Activated CD4-positive, CD25-positive, alpha-beta regulatory T cell (primary cell): ENCODE data around the gene TNNI3K.

Experiments
- DNase-seq, 4 experiments: peaks; one replicate each; lab custom pipeline; 2025; lab: John Stamatoyannopoulos, UW

The TNNI3K gene

DNA sequence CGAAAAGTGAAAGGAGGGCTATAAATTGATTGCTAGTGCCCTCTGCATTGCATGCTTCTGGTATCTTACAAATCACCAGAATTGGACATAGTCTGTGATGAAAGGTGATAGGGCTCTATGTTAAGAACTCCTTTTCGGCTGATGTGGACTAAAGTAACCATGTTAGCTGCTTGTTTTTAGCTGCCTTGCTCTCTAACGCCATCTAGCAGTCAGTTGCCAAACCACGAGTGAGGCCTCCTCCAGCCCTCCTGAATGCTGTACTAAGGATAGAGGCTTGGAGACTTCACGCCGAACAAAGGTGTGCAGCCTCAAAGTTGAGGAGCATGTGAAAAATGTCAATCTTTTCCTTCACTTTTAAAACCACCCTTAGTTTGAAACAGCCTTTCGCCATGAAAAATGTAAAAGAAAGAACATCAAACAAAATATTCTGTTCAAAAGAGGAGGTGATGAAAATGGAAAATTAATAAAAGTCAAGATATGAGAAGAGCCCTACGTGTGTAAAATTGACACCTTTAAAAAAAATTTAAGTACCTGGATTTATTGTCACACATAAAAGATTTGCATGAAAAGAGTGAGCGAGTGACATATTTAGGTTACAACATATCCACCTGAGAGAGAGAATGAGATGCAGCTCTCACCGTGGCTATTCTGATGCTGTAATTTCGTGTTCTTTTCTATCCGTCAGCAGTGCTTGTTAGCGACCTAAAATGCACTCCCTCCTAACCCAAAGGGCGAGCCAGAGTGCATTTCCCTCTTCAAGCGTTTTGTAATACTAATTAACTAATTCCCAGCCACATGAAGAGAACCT, 269.1 kb downstream of the TNNI3K start:
- no peak for DNase-seq

DNA sequence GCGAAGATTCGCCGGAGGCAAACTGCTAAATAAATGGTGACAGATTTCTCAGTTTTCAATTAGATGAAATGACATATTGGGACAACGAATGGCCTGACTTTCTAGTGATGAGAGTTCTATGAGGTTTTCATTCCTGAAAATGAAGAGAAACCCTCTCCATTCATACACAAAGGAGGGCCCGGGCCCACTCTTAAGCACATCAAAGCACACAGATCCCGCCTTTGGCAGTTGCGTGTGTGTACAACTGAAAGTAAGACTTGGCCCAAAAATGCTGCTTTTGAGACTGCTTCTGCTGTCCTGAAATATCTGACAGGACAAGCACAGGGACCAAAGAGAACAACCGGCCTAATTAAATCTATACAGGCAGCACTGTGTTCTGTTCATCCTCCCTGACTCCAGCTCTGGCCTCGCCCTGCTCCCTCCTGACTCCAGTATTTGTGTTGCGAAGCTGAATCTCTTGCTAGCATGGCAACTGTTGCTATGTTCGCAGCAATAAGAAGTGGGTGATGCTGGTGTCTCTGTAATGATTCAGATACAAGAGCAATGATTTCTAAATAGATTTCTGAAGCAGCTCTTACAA, 269.8 kb downstream of the TNNI3K start:
- DNase-seq: no peak

DNA sequence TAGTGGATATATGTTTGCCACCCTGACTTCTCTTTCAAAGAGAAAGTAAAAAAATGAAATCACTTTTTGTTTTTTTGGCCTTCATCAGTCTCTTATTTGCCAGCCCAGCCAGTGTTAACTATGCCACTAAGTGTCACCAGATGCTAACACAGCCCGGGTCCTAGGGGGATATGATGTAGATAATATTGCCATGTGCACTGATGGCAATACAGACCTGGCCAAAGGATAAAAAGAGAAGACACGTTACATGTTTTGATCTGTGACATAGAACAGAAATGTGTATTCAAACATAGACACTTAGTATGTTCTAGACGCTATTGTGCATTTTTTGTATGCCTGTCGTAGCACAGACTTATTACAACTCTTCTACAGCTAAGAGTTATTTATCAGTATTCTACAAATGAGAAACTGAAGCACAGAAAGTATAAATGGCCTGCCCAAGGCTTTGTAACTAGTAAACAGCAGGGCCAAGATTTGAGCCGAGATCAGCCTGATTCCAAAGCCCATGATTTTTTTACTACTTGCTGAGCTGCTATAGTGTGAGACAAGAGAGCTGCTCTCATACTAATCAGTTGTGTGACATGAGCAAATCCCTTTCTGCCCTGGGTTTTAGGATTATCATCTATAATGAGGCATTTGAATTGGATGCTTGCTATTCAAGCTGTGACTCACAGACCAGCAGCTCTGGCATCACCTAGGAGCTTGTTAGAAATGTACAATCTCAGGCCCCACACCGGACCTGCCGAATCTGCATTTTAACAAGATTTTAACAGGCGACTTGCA, 270.9 kb downstream of the TNNI3K start:
- no peak for DNase-seq

DNA sequence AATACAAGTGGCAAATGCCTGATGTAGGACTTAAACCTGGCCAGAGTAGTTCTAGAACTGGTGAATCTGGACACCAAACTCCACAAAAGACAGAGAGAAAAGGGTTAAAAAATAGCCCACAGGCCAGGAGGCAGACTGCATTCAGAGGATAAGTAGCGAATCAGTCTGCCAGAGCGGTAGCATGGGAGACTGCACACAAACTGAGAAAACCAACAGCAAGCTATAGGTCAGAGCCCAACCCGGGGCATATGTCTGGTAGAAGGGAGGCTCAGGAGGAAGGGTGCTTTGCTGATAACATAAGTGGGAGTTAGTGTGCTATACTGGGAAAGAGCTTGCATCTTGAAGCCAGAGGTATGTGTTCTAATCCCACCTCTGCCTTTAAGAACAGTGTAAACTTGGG, 273.3 kb downstream of the TNNI3K start:
- no peak for DNase-seq

DNA sequence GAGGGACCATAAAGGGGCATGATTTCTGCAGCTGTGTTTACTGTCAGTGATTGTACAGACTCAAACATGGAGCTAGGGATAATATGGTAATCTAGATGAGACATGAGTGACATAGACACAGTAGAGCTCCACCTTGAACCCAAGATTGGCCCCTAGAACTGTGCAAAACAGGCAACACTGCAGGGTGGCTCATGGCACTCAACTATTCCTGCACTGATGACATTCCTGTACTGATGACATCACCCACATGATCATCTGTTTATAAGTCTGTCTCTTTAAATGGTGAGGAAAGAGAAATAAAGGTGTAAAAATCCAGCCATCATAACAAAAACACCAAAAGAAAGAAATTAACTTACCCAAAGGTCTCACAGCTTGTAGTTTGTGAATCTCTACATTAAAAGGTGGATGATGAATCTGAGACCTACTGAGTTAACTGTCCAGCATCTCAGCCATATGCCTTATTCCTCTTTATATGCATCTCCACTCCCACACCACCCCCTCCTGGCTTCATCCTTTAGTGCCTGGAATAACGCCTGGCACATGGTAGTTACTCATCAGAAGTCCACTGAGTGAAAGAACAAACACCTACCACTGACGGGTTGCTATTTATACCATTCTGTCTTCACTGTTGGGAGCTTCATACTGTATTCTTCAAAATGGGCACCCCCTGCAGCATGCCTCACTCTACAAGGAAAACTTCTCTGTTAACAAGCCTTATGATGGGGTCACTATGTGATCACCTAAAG, 277.2 kb downstream of the TNNI3K start, which contains the start of gene LRRC53:
Gene LRRC53 (minus strand): TSS at position 442 of the 746 bp plus-strand sequence. CDS start 29,262 bp downstream, outside the sequence.
- DNase-seq: no peak

DNA sequence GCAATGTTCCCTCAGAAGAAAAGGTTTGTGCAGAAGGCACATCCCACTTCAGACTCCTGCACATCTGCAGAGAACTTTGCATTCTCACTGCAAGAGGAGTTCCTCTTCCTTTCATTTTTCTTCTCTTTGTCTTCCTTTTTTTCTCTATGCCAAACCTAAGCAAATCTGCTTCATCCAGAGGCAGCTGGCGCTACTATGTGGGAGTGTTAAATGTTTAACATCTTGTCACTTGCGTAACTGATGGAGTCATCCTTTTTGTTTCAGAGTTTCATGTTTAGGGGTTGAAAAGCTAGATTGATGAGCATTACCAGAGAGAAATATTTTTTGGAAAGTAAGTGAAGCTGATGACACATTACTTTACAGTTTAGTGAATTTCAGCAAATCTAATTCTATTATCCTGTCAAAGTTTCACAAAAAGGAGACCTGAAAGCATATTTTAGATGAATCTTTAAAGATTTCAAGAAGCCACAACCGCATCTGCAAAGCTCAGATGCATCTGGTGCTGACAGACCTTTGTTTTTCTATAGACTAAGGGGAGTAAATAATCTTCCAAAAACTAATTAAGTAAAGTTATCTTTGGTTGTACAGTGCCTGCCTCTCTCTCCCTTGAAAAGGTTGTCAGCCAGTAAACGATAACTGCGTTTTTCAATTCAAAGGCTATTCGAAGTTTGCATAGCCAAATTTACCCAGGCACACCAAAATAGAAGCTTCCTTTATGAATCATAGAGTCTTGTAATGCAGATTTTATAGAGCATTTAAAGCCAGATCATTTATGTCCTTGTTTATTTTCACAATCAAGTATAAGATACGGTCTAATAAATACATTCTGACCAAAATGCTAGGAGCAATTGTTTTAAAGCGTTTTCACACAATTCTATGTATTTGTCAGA, 278.5 kb downstream of the TNNI3K start:
- DNase-seq: no peak

DNA sequence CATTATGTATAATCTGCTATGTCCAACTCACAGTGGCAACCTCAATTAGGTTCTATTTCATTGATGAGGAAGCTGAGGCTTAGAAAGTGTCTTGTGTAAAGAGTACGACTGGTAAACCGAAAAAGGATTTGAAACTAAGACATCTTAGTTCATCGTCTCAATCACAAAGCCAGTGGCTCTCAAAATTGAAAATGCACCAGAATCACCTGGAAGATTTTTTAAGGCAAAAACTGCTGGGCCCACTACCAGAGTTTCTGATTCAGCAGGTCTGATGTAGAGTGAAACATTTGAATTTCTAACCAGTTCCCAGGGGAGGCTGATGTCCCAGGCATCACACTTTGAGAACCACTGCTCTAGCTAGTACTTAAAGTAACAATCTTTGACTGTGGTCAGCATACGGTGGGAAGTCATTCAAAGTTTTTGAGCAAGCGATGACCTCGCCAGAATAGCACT, 282.4 kb downstream of the TNNI3K start:
- DNase-seq: no peak

DNA sequence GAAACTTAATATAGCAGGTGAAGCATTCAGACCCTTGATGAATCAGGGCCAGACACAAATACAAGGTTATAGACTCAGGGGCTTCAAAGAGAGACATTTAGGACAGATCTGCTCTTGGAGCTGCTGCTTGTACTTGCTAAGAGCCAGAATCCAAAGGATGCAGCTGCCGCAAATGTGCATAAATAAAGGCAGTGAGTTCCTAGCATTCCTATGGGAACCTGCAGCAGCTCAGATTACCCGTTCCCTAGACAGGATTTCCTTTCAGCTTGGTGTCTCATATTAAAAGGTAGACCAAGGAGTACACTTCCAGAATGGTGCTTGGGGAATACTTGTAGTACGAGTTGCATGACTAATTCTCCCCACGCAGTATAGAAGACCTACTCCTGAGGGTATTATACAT, 287.0 kb downstream of the TNNI3K start:
- DNase-seq: no peak

DNA sequence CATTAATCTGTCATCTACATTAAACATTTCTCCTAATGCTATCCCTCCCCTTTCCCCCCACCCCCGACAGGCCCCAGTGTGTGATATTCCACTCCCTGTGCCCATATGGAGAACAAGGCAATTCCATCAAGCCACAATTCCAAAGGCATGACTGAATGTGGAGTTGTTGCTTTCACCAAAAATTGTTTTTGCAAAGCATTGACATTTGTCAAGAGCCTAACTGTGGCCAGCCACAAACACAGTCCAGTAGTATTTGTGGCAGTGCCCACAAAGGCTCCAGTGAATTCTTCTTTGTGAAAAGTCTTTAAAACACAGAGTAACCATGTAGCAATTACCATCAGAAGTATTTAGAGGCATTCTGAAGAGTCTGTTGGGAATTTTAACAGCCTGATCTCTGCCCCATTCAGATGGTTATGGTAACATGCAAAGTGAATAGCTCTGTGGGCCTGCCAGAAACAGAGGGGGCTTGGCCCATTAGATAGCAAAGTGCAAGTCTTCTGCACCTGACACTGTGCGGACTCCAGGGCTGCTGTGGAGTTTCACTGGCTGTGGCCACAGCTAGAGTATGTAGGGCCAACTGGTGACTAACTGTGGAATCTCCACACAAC, 288.8 kb downstream of the TNNI3K start:
- no peak for DNase-seq

DNA sequence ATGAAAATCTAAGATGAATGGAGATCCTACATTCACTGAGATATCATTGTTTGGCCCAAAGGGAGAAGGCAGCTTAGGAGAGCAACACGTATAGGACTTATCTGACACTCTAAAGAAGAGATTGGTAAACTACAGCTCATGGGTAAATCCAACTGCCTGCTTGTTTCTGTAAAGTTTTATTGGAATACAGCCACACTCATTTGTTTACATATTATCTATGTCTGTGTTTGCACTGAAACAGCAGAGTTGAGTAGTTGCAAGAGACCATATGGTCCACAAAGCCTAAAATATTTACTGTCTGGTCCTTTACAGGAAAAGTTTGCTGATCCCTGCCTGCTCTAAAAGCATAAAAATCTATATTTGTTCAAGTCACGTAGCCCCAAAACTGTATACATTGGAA, 291.5 kb downstream of the TNNI3K start:
- DNase-seq: no peak

DNA sequence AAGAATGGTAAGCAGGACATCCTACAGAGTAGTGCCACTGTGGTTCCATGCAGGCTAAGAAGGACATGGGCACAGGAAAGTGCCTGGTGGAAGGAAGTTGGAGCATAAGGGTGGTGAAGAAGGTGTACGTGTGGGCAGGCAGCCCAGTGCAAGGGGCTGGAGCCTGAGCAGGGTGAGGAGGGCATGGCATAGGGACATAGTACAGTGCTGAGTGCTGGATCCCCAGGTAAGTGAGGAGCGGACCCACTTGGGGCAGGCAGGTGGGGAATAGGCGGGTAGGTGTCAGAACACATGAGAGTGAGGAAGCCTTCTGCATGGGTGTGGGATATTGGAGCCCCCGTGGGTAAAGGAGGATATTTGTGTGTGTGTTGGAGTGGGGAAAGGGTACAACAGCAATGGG, 292.9 kb downstream of the TNNI3K start:
- no peak for DNase-seq

DNA sequence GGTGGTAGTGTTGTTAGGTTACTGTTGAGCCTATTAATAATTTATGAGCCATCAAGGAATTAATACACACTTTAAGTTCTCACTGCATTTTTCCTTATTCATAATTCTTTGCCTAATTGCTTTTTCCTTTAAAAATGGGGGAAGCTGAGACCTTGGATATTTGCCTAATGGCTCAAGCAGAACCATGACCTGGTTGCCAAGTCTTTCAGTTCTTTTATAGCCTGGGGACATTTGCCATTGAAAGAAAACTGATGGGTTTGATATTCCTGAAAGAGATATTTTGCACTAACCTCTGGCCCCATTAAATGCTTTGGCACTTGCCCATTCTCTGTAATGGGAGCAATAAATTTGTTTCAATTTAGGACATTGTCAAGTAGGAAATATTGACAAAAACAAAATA, 295.7 kb downstream of the TNNI3K start:
- no peak for DNase-seq

DNA sequence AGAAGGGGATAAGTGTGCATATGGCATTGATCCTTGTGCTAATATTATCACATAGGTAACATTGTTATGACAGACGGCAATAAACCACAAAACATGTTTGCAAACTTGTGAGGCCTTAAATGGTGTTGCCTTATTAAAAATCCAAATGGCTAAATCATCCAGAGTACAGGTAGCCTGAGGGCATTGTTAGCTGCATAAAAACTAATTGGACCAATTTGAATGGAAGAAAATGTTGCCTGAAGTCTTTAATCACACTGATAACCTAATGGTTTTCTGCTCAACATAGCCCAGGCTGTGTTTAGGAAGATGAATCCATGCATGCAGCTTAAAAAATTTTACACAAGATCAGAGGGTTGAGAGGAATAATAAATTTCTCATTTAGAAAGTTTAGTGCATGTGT, 296.6 kb downstream of the TNNI3K start:
- no peak for DNase-seq

DNA sequence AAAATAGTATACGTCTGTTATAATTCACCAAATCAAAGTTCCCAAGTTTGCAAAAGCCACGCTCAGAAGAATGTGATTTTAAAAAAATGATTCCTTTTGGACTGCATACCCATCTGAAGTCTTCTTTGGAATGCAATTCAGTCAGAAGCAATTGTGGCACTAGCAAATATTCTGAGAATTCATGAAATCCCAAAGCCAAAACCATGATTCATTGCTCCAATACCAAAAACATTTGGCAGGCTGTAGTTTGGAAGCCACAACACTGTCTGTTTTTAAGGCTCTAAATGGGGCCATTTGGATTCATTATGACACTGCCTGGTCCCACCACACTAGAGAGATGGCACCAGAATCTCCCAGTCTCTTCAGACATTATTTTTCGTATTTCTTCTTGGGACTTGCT, 299.1 kb downstream of the TNNI3K start:
- no peak for DNase-seq

DNA sequence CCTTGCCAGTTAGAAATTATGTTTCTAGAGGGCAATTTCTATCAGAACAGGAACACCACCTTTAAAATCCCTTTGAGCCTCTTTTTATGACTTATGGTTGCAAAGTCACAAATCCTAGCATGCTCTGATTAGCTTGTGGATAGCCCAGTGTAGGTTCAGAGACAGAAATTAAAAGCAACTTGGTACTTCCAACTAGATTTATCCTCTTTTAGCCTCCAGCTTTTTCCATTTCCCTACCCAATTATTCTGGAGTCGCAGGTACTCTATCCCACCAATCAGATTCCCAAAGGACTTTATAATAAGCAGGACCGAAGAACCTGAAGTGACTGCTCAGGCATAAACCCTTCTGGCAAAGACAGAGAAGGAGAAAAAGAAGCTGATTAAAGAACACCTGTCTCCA, 310.6 kb downstream of the TNNI3K start:
- no peak for DNase-seq

DNA sequence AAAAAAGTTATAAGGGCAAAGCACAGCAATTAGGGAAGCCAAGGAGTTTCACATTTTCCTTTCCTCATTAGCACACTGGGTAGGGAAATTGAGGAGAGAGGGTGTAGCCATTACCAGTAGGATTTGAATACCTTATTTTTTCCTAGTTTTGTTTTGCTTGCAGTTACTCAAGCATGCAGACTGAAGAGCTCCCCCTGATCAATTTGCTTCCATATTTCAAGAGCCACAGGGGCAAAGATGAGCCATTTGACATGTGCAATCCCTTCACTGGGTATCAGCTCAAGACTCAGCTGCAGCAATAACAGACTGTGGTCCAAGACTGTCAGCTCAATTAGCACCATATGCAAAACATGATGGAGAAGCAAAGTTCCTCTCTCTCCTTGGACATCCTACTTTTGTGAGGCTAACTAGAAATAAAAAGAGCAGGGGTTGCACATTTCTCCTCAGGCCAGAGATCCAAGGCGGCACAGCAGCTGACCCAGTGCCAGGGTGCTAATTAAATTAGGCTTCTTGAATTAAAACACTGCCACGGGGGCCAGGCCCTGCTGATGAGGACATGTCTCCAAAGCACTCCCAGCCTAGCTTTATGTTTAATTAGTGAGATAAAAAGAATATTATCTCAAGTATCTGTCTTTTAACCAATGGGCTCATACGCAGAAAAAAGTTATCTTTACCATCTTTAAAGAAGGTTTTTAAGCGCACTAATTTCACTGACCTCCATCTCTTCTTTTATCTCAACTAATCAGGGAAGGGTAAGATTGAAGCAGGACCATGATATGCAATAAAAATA, 314.0 kb downstream of the TNNI3K start:
- DNase-seq: no peak

DNA sequence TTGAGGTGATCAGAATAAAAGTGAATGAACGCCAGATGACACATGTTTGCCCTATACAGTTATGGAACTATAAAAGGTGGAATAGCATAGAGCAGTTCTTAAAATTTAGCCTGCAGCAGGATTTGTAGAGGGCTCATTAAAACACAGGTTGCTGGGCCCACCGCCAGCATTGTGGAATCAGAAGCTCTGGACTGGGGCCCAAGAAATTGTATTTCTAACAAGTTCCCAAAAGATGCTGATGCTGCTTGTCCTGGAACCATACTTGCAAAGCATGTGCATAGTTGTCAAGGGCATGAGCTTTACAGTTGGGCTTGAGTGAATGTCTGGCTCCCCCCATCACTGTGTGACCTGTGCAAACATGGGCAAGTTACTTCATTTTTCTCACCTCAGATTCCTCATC, 314.7 kb downstream of the TNNI3K start:
- DNase-seq: no peak

DNA sequence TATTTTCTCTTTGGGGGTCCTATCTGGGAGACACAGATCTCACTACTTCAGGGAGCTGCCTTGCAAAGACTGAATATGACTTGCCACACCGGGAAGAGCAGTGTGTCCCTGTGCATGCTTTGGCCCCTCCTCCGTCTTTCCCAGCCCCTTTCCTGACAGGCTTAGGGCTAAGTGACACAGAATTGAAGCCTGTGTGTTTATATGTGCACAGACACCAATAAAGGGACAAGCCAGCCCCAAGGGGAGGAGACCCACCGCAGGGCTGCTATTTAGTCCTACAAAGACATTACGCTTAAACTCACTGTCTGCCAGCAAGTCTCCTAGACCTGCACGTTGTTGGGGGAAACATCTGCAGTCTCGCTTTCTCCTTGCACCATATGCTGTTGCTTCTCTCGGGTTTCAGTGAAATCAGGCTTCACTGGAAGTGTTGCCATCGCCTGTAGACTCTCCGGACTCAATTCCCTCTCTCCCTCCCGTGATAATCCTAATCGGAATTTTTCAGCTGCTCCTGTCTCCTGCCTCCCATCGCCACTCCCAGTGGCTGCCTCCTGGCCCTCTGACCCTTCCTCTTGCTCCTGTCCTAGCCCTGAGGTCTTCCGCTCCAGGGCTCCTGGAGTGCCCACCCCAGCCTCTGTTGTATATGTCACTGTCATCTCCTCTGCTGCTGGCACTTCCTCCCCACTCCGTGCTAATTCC, 335.8 kb downstream of the TNNI3K start:
- no peak for DNase-seq

DNA sequence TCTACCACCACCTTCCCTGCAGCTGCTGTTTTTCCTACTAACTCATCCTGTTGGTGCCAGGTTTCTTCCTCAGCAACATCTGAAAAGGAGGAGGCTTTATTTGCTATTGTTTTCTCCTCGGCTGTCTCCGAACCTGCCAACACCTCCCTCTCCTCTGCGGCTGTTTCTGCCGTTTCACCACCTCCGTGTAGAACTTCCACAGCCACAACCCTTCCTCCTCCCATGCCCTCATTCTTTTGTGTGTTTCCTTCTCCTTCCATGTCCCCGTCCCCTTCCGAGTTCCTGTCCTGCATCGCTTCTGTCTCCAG, 336.3 kb downstream of the TNNI3K start:
- no peak for DNase-seq
